Stimulated activated CD4-positive, alpha-beta T cell treated with anti-CD3 and anti-CD28 coated beads, Interleukin-15, amount 100 ng/mL, for 24 hours (primary cell): ENCODE measurements around the gene DNAJC8.

Source experiments
- DNase-seq: peaks from one replicate; pipeline ENCODE4 v3.0.0-alpha.2; 2020

The DNAJC8 gene

DNA sequence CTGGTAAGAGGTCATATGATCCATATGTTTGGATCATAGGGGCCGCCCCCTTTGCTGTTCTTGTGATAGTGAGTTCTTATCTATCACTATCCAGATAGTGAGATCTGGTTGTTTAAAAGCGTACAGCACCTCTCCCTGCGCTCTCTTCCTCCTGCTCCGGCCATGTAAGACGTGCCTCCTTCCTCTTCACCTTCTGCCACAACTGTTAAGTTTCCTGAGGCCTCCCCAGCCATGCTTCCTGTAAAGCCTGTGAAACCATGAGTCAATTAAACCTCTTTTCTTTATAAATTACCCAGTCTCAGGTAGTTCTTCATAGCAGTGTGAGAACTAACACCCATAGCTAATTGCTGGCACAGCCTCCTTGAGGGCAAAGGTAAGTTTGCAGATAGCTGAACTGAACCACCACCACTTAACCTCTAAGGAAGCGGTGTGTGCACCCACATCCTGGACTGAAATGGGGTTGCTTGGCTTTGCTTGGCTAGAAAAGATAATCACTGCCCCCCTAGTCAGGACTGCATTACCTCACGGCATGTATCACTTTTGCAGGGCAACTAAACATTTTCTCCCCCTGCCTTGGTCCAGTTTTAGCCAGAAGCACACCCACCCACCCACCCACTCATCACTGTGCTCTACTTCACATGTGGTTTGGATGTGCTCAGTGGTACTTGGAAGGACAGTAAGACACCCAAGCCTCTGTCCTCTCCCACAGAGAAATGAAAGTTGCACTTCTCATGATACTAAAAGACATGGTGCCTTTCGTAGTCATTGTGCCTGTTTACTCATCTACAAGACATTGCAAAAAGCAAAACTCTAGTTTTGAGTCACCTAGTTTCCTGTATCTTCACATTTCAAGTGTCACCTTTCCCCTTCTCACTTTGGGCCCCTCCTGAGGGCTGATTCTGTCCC, 33.2 kb downstream of the DNAJC8 start:
- DNase-seq, result peak; percentile 70

DNA sequence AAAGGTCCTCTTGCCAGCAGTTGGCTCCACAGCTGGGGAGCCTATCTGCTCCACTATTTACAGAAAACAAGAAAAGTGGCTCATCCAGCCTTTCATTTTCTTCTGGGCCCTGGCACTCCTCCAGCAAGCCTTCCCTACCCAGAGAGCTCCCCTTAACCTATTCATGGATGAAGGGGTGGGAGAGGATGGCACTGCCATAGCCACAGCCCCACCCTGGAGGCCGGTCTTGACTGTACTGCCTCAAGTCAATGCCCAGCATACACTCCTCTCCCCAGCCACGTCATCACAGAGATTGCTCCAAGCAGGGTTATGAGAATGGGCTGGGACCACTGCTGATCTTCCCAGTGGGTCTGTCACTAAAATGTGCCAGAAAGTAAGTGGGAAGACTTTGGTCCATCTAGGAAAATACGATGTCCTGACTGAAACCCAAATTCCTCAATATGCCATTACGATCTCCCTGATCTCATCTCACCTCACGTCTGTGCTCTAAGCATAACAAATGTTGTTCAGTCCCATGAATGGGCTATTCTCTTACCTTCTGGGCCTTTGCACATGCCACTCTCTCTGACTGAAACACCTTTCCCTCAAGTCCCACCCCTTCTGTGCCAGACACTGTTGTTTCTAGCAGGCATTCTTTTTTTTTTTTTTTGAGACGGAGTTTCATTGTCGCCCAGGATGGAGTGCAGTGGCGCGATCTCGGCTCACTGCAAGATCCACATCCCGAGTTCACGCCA, 35.0 kb downstream of the DNAJC8 start:
- DNase-seq, result no peak

DNA sequence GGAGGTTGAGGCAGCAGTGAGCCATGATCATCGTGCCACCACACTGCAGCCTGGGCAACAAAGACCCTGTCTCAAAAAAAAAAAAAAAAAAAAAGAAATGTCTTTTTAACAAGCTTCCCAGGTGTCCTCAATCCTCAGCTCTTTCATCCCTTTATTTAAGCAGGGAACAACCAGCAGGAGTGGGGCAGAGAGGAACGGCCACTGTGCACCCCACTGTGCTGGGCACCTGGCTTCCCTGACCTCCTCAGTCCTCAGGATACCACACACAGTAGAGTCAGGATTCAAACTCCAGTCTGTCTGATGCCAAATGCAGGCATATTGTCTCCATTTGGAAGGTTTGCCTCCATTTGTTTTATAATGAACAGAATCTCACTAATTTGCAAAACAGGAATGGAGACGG, 36.5 kb downstream of the DNAJC8 start:
- no peak for DNase-seq

DNA sequence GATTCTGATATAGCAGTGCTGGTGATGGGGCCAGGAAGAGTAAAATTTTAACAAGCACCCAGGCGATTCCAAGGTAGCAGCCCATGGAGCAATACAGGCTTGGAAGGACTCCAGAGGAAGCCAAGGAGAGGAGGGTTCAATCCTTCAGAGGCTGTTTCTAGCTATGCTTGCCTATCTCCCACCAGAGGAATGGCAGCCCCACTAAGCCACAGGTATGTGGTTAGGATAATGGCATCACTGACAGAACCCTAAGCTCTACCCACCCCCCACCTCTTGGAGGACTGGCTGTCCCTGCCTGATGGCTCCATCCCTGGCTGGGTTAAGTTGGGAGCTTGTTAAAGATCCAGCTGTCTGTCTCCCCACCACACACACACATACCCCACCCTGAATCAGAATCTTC, 37.0 kb downstream of the DNAJC8 start:
- DNase-seq, result no peak

DNA sequence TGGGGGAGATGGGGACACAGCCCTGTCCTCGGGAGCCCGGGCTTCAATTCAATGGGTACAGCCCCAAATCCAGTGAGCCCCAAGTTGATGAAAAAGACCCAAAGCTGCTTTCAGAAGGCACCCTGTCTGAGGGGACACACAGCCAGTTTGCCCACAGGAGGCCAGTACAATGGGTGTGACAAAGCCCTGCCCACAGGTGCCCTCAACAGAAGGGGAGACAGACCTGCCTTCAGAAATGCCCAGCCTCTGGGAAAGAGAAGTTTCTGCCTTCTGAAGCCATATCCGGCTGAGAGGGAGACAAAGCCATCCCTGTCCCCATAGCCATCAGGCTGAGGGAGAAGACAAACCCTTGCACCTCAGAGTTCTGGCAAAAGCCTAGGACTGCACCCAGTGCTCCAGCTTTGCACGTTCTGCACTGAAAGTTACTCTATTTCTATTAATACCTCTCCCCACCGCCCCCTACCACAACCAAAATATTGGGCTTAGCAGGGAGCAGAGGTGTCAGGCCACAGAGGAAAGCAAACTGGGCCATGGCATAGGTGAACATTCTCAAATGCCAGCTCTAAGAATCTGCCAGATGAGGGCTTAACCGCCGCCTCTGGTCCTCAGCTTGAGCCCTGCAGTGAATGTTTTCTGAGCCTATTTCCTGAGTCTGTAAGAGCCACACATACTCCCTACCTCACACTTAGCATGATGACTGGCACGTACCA, 38.3 kb downstream of the DNAJC8 start:
- DNase-seq, result no peak

DNA sequence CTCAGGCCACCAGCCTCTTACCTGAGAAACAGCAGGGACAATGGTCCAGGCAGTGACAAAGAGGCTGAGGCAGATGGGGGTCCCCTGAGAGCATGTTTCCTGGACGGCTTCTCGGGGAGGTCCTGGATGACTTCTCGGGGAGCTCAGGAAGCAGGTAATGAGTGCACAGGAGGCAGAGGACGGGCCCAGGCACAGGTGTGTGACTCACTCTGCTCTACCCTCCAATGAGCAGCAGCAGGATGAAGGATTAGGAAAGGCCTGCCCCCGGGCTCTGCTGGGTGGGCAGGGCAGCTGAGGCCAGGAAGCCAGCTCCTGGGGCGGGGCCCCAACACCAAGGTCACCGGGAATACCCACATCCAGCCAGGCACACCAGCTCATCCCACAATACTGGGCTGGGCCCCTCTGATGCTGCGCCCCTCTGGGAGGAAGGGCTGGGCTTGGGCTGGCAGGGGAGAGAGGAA, 39.1 kb downstream of the DNAJC8 start:
- DNase-seq, result no peak

DNA sequence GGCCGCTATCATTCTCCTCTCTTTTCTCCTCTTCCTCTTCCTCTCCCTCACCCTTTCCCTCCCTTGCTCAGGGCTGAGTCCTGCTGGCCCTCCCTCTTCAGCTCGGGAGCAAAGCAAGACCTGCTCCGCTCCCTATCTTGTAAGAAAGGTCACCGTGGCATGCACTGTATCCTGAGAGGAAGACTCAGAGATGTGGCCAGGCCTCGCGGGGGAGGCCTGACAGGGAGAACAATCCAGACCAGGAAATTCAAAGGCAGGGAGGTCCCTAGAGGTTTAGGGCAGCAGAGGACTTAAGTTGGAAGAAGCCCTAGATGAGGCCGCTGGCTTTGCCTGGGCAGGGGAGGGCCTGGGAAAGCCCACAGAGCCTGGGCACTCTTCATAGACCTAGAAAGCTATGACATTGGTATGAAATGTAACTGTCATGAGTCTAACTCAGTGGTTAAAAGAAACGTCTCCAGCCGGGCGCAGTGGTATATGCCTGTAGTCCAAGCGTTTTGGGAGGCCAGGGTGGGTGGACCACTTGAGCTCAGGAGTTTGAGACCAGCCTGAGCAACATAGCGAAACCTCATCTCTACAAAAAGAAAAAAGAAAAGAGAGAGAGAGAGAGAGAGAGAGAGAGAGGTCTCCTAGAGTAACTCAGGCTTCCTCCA, 41.7 kb downstream of the DNAJC8 start:
- no peak for DNase-seq

DNA sequence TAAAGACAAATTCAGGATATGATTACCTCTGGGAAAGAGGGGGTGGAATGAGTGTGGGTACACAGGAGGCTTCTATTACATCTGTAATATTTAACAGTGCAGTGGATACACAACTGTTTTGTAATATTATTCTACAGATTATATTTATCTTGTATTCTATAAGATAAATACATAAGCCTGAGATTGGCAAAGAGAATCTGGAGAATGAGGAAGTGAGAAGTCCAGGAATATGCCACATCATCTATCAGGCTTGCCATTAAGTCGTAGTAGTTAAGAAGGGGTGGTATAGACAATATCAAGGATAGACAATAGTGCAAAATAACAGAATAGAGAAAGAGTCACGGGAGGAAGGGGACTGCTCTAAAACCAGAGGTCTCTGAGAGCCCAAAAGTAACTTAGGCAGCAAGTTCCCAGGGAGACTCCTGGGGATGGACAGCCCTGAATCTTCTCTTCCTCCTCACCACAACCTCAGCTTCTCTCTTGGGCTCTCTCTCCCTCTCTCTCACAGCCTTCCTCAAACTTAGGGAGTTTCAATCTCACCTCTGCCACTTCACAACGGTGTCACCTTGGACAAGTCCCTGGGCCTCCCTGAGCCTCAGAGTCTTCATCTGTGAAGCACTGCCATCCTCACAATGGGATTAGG, 42.4 kb downstream of the DNAJC8 start:
- DNase-seq, result no peak

DNA sequence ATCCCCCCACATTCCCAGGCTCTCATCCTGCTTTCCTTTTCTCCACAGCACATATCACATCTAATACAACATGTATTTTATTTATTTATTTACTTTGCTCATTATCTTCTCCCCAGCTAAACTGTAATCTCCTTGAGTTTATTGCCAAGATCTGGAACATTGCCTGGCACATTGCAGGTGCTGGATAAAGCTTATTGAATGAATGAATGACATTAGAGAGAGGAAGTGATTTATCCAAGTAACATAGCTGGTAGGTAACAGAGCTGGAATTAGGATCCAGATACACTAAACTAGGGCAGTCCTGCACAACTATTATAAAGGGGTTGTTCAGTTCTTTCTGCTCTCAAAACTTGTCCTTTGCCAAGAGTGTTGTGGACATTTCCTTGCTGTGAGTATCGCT, 47.8 kb downstream of the DNAJC8 start:
- DNase-seq, result no peak

DNA sequence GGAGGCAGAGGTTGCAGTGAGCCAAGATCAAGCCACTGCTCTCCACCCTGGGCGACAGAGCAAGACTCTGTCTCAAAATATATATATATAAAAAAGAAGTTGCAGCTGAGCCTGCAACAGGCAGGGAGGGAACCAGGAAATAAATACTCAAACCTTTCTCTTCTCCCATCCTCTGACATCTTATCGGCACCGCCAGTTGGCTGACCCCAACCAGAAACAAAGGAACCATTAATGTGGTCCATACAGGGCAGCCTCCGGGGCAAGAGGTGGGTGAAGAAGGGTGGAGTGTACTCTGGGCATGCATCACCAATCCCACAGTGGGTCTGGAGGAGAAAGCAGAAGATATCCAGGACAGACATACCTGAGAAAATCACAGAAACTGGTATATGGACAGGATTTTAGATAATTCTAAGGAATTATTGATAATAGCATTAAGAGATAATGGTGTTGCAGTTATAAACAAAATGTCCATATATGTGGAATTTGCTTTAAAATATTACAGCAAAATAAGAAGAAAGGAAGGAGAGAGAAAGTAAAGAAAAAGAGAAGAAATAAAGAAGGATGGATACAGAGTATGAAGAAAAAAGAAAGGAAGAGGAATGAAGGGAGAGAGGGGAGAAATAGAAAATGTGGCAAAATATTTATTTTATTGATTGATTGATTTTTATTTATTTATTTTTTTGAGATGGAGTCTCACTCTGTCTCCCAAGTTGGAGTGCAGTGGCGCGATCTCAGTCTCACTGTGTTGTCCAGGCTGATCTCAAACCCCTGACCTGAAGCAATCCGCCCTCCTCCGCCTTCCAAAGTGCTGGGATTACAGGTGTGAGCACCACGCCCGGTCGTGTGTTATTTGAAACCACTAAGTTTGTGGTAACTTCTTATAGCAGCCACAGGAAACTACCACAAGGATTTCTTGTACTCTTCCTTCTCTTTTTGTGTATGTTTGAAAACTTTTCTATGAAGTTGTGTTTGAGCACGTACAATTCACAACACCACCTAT, 52.2 kb downstream of the DNAJC8 start:
- no peak for DNase-seq

DNA sequence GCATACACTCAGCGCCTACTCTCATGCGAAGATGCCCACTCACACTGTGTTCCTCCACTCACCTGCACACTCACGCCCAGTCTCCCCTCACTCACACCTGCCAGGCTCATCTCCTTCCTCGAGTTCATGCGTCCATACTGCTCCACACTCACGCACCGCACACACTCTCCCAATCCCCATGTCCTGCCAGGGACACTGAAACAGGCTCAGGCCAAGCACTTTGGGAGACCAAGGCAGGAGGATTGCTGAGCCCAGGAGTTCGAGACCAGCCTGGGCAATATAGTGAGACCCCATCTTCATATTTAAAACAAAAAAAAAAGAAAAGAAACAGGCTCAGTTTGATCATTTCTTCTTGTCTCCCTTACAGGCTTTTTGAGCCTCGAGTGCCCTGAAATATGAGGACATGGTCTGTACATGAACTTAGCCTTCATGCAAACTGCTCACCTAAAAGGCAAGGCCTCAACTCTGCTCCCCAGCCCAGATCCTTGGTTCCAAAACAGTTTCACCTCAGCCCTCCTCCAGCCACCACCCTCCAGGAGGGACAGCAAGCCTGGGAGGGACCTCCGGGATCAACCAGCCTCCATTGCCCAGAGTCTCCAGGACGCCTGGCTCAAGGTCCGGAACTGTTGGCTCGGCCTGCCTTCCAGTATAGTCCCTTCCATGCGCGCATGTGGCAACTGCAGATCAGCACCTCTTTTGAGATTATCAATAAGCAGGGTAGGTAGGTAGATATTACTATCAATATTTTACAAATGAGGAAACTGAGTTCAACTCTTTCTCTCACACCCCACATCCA, 53.9 kb downstream of the DNAJC8 start:
- no peak for DNase-seq

DNA sequence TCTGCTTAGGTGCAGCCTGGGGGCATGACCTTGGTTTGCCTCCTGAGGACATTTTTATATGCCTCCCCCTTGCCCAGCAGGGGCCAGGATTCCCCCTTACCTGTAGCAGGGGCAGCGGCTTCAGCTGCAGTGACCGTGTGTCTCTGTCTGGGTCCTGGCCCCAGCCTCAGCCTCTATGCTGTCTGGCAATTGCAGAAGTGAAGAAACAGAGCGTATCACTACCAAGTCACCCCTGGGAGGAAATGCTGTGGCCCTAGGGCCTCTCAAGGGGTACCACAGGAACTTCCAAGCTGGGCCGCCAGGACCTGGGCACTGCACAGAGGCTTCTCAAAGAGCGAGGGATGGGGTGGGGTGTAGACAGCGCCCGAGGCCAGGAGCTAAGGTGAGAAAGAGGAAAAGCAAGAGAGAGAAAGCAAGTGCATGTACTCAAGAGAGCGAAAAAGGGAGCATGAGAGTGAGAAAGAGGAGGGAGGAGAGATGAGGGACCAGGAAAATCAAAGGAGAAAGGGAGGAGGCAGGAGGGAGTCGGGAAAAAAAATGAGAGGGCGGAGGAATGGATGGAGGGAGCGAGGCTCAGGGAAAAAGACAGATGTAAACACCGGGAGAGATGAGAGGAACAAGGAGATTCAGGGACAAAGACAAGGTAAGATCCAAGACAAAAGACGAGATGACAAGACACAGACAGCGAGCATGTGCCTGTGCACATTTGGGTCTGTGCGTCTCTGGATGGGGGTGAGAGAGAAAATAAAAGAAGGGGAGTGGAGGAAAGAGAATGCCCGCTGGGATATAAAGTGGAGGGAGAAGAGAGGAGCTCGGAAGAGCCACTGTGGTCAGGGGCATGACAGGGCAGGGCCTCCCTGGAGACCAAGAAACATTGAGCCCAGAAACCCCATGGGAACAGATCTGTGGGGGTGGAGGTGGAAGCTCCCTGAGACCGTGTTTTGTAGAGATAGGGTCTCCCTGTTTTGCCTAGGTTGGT, 56.0 kb downstream of the DNAJC8 start, which contains the start of gene PTAFR:
TSS of gene PTAFR (minus strand) at position 199 of the 979 bp plus-strand sequence. CDS start 25,669 bp downstream, outside the sequence.
- no peak for DNase-seq

DNA sequence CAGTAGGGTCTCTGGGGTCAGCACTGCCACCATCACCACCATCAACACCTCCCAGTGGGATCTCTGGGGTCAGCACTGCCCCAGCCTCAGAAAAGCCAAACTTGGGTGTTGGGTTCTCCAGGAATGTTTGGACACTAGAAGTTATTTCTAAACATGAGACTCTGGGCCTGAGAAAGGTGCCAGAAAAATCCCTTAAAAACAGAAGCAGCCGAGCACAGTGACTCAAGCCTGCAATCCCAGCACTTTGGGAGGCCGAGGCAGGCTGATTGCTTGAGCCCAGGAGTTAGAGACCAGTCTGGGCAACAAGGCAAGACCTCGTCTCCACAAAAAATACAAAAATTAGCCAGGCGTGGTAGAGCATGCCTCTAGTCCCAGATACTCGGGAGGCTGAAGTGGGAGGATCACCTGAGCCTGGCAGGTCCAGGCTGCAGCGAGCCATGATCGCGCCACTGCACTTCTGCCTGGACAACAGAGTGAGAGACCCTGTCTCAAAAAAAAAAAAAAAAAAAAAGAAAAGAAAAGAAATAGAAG, 56.8 kb downstream of the DNAJC8 start:
- no peak for DNase-seq

DNA sequence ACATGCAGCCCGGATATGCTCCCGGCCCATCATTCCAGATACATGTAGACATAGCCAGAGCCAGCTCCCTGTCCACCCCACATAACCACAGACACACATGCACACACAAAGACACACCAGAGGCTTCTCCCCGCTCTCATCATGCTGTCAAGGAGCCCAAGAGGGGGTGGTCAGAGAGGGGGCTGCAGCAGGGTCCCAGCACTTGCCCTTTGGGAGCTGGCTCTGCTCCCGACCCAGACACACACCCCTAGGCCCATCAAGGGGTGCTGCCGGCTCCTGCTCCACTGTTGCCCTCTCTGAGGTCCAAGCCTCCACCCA, 58.9 kb downstream of the DNAJC8 start:
- no peak for DNase-seq

DNA sequence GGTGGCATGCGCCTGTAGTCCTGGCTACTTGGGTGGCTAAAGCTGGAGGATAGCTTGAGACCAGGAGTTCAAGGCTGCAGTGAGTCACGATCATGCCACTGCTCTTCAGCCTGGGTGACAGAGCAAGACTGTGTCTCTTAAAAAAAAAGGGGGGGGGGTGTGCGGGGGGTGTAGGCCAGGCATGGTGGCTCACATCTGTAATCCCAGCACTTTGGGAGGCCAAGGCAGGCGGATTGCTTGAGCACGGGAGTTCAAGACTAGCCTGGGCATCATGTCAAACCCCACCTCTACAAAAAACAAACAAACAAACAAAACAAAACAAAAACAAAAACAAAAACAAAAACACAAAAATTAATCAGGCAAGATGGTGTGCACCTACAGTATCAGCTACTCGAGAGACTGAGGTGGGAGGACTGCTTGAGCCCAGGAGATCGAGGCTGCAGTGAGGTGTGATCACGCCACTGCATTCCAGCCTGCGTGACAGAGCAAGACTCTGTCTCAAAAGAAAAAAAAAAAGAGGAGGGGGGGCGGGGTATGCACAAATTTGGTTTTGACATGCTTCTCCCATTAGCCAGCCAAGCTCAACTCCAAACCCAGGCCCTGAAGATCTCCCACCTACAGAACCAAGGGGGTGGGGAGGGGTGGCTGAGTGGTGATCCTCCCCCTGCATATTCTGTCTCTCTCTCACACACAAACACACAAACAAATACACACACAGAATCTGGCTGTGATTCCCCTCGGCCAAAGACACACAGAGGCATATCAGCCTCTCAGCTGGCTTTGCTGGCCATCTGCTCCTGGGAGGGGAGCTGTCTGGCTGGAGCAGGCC, 59.5 kb downstream of the DNAJC8 start:
- DNase-seq, result no peak

DNA sequence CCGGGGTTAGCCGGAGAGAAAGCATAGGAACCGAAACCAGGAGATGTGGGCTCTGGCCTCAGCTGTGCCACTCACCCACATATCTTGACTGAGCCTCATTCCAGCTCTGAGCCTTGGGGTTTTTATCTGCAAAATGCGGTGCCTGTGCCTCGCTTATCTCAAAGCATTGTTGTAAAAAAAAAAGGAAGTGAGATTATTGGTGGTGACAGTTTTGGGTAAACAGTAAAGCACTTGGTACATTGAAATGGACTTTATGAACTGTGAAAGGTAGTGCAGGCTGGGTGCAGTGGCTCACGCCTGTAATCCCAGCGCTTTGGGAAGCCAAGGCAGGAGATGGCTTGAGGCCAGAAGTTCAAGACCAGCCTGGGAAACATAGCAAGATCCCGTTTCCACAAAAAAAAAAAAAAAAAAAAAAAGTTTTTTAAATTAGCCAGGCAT, 60.1 kb downstream of the DNAJC8 start:
- peak; percentile 60 for DNase-seq

DNA sequence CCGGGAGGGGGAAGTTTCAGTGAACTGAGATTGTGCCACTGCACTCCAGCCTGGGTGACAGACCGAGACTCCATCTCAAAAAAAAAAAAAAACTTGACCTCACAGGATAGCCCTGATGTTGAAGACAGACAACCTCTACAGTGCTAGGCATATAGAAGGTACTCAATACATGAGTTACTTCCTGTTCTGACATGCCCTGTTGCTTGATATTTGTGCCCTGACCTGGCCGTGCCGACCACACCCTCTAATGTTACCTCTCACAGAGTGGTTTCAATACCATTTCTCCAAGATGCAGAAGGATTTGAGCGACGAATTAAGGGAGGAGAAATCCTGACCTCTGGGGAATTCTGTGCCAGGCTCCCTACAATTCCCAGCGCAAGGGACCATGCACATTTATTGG, 61.6 kb downstream of the DNAJC8 start:
- DNase-seq, result no peak
